ELR (cell line): ENCODE results near the gene DRAM2.
"Not testable (repeated sequence)": the region's sequence is repeated elsewhere in the genome, so short reads cannot be mapped to it uniquely, and the experiment has no call there.

Experiments
- DNase-seq: peaks from one replicate; pipeline ENCODE4 v3.0.0-alpha.2; 2015; ENCODE audit warnings: low read depth

DRAM2 gene

GRCh38 chr1:111082421-111083203 lies 57.3 kb downstream of the DRAM2 start:
- peak; percentile 71 for DNase-seq

- DNase-seq = not testable (repeated sequence)
Observed at GRCh38 chr1:111079329-111079728, 60.6 kb downstream of the DRAM2 start.

GRCh38 chr1:111077312-111077711 lies 62.6 kb downstream of the DRAM2 start:
- DNase-seq = not testable (repeated sequence)
